Mesothelial cell of epicardium (in vitro differentiated cells): Measurements from ENCODE around the gene ARHGAP27. TPM values are rescaled to one million over a fixed set of nuclear protein-coding genes. Genes with fewer than 3 reads are reported as not detected.

ENCODE experiments used
- DNase-seq, 2 experiments: peaks; one replicate each; pipeline ENCODE4 v3.0.0; 2021; ENCODE audit warnings: low spot score in 2 of 2; ENCODE audit not compliant: unreplicated experiment in 2 of 2
- H3K27ac Mint-ChIP-seq: 2 replicates; pipeline ENCODE4 v1.8.0; 2021; ENCODE audit warnings: mixed read lengths
- H3K27me3 Mint-ChIP-seq: 2 replicates; pipeline ENCODE4 v1.8.0; 2021; ENCODE audit warnings: low read depth, mixed read lengths
- H3K36me3 Mint-ChIP-seq: 2 replicates; pipeline ENCODE4 v1.8.0; 2021; ENCODE audit warnings: mixed read lengths
- H3K4me1 Mint-ChIP-seq: 2 replicates; pipeline ENCODE4 v1.8.0; 2021; ENCODE audit warnings: mixed read lengths
- H3K4me3 Mint-ChIP-seq: 2 replicates; pipeline ENCODE4 v1.8.0; 2021; ENCODE audit warnings: mild to moderate bottlenecking, moderate library complexity, mixed read lengths
- H3K9me3 Mint-ChIP-seq: 2 replicates; pipeline ENCODE4 v1.8.0; 2021; ENCODE audit warnings: mixed read lengths
- CTCF ChIP-seq: fragments of 200-600 bp; sonication (generic); IDR thresholded peaks from one replicate; pipeline ENCODE4 v1.5.0; 2021; ENCODE audit warnings: antibody characterized with exemption; ENCODE audit not compliant: unreplicated experiment
- total RNA-seq: library from RNA; stranded (reverse); gene quantifications from 3 replicates; pipeline ENCODE4 v1.2.1, GENCODE V29; 2021

ARHGAP27 gene
- total RNA-seq, 1 donor from 2014 or later, result 16.8 TPM

DNA sequence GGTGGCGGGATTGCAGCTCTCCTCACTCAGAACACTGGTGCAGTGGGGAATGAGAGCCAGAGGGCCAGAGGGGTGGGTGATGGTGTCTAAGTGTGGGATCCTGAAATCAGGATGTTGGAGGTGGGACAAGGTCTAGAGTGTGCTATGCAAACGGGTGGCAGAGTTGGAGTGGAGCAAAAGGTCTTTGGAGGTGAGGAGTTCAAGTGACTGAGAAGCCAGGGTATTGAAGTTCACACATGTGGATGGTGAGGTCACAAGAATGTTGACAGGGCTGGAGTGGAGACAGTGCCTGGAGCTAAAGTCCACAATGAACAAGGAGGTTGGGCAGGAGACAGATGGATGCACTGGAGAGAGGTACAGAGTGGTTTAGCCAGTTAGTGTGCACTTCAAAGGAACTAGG lies 77.6 kb downstream of the ARHGAP27 start:
- no peak overlapping the region for H3K27ac Mint-ChIP-seq
- no peak for DNase-seq
- peaks cover 5% of the 10 kb centered on the region for H3K27me3 Mint-ChIP-seq
- TF ChIP-seq CTCF, result no peak
- H3K9me3 Mint-ChIP-seq, result peaks cover 17% of the 10 kb centered on the region
- no peak overlapping the region for H3K4me3 Mint-ChIP-seq
- H3K36me3 Mint-ChIP-seq, result no peaks in the 10 kb centered on the region
- H3K4me1 Mint-ChIP-seq, result no peaks in the 10 kb centered on the region

GRCh38 chr17:45353043-45353442 lies 79.6 kb downstream of the ARHGAP27 start:
- H3K27me3 Mint-ChIP-seq, result peaks cover 10% of the 10 kb centered on the region
- peaks cover 17% of the 10 kb centered on the region for H3K9me3 Mint-ChIP-seq
- no peak for DNase-seq
- no peaks in the 10 kb centered on the region for H3K36me3 Mint-ChIP-seq
- H3K27ac Mint-ChIP-seq, result no peak overlapping the region
- TF ChIP-seq CTCF, result no peak
- H3K4me3 Mint-ChIP-seq, result no peak overlapping the region
- H3K4me1 Mint-ChIP-seq, result no peaks in the 10 kb centered on the region

DNA sequence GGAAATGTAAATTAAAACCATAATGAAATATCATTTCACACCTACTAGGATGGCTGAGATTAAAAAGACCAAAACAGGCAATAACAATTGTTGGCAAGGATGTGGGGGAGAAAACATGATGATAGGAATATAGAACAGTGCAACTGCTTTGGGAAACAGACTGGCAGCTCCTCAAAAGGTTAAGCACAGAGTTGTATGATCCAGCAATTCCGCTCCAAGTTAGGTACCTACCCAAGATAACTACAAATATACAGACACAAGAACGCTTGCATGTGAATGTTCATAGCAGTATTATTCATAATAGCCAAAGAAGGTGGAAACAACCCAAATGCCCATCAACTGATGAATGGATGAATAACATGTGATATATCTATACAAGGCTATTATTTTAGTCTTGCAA lies 80.8 kb downstream of the ARHGAP27 start:
- no peaks in the 10 kb centered on the region for H3K4me1 Mint-ChIP-seq
- no peaks in the 10 kb centered on the region for H3K36me3 Mint-ChIP-seq
- H3K27ac Mint-ChIP-seq, result no peak overlapping the region
- TF ChIP-seq CTCF, result no peak
- H3K4me3 Mint-ChIP-seq, result no peak overlapping the region
- H3K9me3 Mint-ChIP-seq, result peaks cover 17% of the 10 kb centered on the region
- no peak for DNase-seq
- peaks cover 10% of the 10 kb centered on the region for H3K27me3 Mint-ChIP-seq

GRCh38 chr17:45347444-45347843 lies 85.2 kb downstream of the ARHGAP27 start:
- no peak for DNase-seq
- Mint-ChIP-seq H3K9me3 (peaks cover 14% of the 10 kb centered on the region), H3K27me3 (peaks cover 7% of the 10 kb centered on the region), H3K4me3 (no peak overlapping the region), H3K4me1 (peaks cover 15% of the 10 kb centered on the region), H3K27ac (no peak overlapping the region), H3K36me3 (no peaks in the 10 kb centered on the region)
- no peak for TF ChIP-seq CTCF

GRCh38 chr17:45346216-45347015 lies 86.3 kb downstream of the ARHGAP27 start:
- no peaks in the 10 kb centered on the region for H3K36me3 Mint-ChIP-seq
- no peak overlapping the region for H3K27ac Mint-ChIP-seq
- no peak overlapping the region for H3K4me3 Mint-ChIP-seq
- H3K4me1 Mint-ChIP-seq, result peaks cover 25% of the 10 kb centered on the region
- peaks cover 5% of the 10 kb centered on the region for H3K9me3 Mint-ChIP-seq
- no peak for DNase-seq
- TF ChIP-seq CTCF, result no peak
- peaks cover 7% of the 10 kb centered on the region for H3K27me3 Mint-ChIP-seq
